HG03045 (cell line): ENCODE data around the gene SIRPG.
"Not testable (repeated sequence)": the region's sequence is repeated elsewhere in the genome, so short reads cannot be mapped to it uniquely, and the experiment has no call there.

Source experiments
- ATAC-seq: cut with Tn5 transposase; IDR thresholded peaks from one replicate; pipeline ENCODE4 v1.9.1; 2021; ENCODE audit warnings: mild to moderate bottlenecking, moderate library complexity; ENCODE audit not compliant: unreplicated experiment

SIRPG gene

DNA sequence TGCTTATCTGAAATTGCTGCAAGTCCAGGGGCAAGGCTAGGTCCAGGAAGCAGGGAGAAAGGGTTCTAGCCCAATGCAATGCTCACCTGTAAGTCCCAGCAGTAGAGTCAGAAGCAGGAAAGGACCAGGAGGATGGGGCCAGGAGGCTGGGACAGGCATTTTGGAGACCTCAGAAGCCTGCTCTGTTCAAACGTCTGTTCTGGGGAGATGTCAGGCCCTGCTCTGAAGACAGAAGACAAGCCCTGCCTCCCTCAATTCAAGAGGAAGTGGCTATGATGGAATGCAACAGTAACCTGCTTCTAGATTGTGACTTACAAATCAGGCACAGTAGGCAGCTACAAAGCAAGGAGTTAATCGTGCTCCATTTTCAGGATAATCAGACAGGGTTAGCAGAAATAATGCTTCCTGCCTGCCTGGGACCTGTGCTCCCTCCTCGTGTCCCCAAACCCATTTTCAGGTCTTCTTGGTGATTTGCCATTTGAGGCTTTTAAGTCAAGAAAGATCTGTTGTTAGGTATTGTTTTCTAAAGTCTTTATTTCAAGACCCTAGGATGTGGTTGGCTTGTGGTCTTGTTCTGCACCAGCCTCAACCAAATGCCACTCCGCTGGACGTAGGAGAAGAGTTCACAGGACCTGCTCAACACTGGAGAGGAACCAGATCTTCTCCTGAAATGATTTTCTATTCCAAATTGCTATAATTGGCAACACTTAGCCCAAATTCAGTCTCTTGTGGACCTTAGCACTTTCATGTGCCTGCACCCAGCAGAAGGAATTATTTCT is at the start of gene SIRPG:
TSS of gene SIRPG (minus strand) at position 224 of the 779 bp plus-strand sequence. CDS start at position 159, 65 bp downstream.
- no peak for ATAC-seq

DNA sequence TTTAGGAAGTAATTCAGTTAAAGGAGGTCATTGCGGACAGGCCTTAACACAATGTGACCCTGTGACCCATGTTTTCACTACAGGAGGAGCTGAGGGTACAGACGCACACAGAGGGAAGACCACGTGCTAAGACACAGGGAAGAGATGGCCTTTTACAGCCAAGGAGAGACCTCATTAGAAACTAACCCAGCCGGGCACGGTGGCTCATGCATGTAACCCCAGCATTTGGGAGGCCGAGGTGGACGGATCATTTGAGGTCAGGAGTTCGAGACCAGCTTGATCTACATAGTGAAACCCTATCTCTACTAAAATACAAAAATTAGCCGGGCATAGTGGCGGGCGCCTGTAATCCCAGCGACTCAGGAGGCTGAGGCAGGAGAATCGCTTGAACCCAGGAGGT is 49.3 kb upstream of the SIRPG start:
- ATAC-seq = not testable (repeated sequence)

DNA sequence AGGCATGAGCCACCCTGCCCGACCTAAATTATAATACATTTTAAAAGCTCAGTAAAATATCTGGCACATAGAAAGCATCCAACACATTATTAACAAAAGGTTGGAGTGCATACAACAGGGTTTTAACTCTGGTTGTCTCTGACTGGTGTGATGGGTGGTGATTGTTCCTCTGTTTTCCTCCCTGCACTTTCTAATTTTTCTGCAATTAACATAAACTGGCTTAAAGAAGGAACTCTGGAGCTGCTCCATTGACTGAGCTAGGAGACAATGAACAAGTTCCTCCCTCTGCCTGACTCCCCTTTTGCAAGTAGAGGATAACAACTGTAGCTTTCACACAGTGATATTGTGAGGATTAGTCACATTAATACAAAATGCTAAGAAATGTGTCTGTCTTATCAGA is 48.5 kb upstream of the SIRPG start:
- ATAC-seq = no peak

DNA sequence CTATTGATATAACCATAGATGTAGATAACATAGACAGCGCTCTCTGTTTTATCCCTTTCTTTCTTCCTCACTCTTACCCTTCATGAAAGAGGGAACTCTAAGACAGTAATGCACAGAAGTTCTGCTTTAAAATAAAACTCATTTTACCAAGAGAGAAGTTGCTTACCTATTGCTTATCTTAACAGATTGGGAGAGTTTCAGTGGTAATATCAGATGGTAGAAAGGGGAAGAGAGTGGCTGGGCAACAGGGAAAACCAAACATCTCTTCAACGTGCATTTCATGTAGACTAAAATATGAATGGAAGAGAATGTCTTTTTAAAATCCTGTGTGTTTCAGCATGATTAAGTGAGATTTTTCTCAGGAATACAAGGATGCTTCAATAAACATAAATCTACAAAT is 45.3 kb upstream of the SIRPG start:
- no peak for ATAC-seq

DNA sequence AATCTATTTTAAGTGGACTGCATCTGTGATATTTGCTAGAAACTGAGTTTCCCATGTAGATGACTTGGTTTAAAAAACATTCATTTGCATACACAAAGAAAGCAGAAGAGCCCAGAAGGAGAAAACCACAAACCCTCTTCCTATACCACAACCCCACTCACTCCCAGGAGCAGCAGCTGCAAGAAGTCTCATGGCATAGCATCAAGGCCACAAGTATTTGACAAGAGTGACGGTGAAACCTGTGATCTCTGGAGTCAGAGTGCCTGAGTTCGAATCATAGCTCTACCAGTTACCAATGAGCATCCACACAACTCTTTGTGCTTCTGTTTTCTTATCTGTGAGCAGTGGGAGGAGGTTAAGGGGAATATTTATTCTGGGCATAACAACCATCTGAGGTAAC is 44.7 kb upstream of the SIRPG start:
- ATAC-seq = no peak

DNA sequence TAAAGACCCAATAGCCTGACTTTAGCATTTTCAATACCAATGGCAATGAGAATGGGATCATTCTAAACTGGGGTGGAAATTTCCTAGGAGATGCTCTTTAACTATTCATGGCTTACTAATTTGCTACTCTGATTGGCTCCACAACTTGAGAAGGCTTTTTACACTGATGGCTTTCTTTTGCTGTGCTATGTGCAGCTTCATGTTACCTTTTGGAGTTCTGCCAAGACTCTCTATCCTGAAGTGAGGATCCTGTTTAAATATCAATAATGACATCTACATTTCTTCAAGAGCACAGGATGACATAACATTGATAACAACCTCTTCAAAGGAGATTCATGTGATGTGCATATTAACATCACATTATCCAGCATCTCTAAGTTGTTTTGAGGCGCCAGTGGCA is 43.4 kb upstream of the SIRPG start:
- ATAC-seq = no peak

DNA sequence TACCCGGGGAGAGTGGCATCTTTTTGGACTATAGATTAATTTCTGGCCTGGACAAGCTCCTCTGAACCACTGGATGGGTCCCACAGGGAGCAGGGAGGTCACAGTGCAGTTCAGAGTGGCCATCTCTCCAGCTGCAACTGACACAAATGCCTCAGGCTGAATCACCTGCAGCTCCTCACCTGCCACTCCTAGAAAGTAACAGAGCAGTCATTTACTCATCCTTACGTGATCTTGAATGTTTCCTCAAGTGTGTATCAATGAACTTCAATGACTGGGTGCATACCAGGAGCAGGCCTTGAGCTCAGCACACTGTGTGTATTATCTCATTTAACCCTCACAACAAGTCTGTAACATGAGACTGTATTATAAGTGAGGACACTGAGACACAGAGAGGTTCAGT is 40.0 kb upstream of the SIRPG start:
- ATAC-seq = no peak

DNA sequence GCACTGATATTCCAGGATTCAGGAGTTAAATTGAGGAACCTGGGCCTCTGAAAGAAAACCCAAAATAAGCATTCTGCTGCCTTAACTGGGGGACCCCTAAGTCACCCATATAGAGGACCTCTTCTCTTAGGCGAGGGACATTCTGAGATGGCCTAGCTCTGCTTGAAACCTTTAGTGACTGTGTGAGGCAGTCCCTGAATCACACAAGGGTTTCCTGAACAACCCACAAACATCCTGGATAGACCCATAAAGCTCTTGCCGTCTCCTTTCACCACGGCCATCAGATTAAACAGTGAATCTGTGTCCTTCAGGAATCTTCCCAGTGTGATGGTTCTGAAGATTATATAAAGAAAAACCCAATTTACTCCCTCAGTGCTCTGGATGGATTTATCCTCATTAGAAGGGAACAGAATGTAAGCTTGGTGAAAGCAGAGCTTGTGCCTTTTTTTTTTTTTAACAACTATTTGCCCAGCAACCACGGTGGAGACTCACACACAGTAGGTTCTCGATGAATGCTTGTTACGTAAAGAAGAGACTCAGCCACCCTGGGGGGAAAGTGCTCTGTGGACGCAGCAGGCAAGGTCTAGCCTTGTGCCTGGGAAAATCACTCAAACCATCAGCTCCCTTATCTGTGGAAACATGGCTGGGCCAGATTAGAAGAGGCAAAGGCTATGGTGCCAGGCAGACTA is 39.1 kb upstream of the SIRPG start:
- no peak for ATAC-seq

DNA sequence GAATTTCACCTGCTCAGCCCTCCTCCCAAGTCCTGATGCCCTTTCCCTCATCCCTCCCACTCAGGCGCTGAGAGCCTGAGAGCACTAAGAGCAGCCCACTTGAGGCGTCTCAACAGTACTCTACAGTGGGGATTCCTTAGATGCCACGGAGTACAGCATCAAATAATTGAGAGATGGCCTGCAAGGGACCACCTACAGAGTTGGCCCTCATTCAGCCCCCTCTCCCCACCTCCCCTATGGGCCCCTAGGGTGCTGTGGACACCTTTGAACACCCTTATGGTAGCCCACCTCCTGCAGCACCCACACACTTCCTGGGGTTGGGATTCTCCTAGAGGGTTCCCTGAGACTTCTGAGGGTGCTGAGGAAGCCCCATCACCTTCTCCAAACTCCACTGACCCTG is 37.1 kb upstream of the SIRPG start:
- ATAC-seq = no peak

DNA sequence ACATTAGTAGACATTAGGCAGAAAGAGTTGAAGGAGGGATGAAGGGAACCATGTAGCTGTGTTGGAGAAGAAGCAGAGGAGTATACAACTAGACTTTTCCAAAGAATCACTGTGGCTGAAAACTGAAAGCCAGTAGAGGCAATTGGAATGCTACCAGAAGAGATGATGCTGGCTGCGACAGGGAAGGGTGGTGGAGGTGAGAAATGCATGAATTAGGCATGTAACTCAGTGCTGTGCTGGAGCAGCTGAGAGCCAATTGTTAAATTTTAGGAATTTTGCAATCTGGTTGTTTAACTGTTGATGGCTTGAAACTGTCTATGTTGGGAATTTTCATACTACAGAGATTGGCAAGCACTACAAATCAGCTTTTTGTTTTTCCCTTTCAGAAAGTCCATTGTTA is 35.8 kb upstream of the SIRPG start:
- ATAC-seq = no peak

DNA sequence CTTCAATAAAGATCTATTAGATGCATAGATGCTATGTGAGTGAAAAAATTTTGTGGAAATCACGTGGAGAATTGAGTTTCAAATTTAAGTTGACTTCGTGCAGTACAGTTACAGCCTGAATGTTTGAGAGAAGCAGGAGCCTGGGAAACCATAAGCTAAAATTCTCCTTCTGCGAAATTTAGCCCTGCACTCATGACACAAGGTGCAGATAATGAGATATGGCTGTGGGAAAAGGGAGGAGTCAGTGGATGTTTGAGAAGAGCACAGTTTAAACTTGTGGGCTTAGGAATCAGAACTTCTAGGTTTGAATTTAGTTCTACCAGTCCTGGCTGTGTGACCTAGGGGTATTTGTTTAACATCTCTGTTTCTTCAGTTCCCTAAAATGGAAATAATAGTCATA is 32.1 kb upstream of the SIRPG start:
- ATAC-seq = no peak

DNA sequence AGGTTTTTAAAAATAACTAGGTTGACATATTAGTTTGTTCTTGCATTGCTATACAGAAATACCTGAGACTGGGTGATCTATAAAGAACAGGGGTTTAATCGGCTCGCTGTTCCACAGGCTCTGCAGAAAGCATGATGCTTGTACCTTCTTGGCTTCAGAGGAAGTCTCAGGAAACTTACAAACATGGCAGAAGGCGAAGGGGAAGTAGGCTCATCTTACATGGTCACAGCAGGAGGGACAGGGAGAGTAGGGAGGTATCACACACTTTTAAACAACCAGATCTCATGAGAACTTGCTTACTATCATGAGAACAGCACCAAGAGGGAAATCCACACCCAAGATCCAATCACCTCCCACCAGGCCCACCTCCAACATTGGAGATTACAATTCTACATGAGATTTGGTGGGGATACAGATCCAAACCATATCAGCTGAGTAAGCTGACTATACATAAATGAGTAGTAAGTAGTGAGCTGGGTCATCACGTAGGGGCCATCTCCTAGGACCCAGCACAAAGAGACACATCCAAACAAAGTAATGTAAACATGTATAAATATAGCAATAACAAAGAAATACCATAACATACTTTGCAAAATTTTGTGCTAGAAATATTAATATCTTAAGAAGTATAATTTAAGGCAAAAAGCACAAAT is 31.4 kb upstream of the SIRPG start:
- no peak for ATAC-seq

DNA sequence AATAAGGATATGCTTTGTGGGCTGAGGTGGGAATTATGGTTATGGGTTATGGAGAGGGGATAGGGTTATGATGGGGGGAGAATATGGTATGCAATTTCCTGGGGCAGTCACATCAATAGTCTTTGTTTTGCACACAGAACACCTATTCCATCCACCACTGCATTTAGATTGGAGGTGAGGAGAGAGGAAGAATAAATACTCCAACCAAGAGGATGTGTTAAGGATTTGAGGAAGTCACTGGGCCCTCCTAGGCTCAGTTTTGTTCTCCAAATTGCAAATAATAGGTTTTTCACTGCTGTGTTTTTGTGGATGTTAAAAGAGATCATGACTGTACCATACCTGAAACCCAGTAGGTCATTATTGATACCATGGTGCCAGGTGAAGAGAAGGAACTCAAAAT is 29.5 kb upstream of the SIRPG start:
- no peak for ATAC-seq

DNA sequence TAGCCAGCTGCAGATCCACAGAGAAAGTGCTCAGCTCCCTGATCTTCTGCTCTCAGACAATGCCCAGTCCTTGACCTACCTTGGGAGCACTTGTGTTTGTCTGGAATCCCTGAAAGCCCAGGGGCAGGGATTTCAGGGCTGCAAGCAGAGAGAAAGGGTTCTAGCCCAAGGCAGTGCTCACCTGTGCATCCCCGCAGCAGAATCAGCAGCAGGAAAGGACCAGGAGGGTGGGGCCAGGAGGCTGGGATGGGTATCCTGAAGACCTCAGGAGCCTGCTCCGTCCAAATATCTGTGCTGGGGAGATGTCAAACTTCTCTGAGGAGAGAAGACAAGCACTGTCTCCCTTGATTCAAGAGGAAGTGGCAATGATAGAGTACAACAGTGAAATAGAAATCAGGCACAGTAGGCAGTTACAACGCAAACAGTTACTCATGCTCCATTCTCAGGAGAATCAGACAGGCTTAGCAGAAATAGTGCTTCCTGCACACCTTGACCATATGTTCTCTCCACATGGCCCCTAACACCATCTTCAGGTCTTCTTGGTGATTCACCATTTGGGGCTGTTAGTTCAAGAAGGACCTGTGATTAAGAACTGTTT is 28.7 kb upstream of the SIRPG start:
- ATAC-seq = no peak

DNA sequence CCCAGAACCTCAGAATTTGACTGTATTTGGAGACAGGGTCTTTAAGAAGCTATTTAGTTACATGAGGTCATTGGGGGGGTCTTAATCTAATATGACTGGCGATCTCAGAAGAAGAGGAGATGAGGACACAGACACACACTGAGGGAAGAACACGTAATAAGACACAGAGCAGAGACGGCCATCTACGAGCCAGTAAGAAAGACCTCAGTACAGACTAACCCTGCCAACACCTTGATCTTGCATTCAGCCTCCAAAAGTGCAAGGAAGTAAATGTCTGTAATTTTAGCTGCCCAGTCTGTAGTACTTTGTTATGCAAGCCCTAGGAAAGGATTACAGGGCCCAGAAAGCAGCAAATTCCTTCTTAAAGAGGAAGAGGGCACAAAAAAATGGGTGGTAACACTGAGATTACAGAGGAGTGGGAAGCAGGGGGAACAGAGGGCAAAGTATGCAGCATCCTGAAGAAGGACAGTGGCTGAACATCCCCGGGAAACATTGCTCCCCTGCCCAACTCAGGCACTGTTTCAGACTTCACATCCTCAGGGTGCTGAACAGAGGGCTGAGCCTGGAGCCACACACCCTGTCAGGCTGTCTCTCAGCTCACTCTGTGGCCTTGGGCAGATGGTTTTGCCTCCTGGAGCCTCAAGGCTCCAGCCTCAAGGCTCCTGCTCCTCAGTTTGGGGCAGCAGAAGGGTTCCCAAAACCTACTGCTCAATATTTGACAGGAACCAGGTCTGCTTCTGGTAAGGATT is 27.9 kb upstream of the SIRPG start:
- no peak for ATAC-seq

DNA sequence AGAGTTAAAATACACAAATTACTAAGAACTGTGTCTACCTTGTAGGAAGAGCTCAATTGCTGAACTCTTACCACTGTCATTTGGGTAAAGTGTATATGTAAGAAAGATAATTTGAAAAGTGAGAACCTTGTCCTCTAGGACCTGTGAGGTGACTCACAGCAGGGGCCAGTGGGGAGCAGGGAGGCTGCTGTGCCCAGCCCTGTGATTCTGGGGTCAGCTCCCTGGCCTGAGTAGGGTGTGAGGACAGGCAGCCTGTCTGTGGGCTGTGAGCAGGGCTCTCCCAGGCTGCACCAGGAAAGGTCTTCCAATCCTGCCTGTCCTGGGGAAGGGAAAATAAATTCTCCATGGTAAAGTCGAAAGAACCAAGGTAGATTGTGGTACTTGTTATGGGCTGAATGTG is 27.3 kb upstream of the SIRPG start:
- ATAC-seq = no peak

DNA sequence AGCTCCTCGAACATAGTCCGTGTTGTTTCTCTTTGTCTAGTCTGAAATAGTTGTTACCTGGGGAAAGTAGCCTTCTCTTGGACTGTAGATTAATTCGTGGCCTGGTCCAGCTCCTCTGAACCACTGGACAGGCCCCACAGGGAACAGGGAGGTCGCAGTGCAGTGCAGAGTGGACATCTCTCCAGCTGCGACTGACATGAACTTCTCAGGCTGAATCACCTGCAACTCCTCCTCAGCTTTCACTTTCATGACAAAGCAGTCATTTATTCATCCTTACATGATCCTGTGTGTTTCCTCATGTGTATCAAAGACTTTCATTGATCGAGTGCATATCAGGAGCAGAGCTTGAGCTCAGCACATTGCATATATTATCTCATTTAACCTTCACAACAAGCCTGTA is 19.1 kb upstream of the SIRPG start:
- no peak for ATAC-seq

DNA sequence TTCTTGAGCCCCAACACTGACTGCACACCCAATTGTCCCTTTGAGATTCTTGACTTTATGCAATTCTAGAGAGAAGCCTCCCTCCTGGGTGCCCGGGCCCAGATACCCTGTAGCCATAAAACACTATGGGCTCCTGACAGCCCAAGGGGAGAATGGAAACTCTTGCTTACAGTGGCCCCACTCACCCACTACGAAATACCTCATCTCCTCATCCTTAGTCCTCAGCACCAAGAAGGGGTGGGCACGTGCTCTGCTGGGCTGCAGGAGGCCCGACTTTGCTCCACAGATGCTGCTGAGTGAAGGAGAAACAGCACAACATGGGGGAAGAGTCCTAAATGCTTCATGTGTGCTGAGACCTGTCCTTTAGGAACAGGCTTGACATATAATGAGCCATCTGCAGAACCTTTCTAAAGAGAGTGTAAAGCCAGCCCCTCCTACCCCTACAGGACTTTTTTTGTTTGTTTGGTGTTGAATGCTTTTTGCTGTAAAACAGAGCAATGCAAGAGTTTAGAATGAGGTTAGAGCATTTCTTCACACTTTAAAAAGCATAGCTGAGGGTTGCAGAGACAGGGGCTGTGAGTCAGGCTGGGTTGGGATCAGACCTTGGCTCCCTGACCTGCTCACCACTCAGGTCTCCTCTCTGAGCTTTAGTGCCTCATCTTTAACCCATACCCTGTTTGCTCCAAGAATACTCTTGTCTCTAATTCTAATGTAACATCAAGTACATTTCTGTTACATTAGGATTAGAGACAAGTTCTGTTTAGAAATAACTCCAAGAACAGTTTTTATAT is 17.6 kb upstream of the SIRPG start:
- ATAC-seq = no peak

DNA sequence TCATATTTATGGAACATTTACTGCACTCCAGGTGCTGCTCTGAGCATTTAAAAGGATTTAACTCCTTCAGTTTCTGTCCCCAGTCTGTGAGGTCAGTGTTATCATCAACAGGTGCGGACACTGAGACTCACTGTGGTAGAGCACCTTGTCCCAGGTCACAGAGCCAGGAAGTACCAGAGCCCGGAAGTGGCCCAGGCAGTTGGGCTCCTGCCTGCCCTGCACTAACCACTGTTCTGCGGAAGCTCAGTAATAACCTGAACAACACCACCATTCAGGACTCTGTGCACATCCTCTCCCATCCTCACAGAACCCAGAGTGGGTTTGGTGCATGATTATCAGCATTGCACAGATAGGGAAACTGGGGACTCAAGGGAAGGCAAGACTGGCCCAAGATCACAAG is 16.8 kb upstream of the SIRPG start:
- no peak for ATAC-seq

DNA sequence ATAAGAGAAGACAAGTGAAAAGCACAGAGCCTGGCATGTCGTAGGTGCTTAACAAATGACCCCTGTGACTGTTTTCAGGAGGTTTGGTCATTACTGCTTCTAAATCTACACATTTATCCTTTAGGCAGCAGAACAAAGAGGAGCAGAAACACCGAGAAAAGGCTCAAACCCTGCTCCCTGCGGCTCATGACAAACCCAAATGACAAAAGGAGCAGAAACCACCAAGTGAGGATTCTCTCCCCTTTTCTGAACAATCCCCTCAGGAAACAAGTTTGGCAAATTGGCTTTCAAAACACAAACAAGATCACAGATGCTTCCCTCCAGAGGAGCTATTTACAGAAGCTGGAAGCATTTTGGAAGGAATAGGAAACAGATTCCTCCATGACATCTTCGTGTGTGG is 15.8 kb upstream of the SIRPG start:
- ATAC-seq = no peak
